H1 (cell line): ENCODE data around the gene HS3ST5. TPM values are rescaled to one million over a fixed set of nuclear protein-coding genes. Genes with fewer than 3 reads are reported as not detected.

ENCODE experiments used
- CHD7 ChIP-seq: fragments of 300-600 bp; sonication (generic); IDR thresholded peaks from 2 replicates; pipeline ENCODE4 v1.7.1; 2012; ENCODE audit warnings: low read length, moderate library complexity, mild to moderate bottlenecking, inconsistent platforms; ENCODE audit not compliant: insufficient replicate concordance
- HDAC2 ChIP-seq, 2 experiments: fragments of 300-600 bp in 1 of 2; sonication (generic) in 1 of 2; IDR thresholded peaks; 2 replicates each; pipeline ENCODE4 v1.6.1; 2011 to 2012; ENCODE audit warnings: low read depth in 2 of 2, low read length in 2 of 2, mild to moderate bottlenecking in 2 of 2, moderate library complexity in 2 of 2, borderline replicate concordance in 1 of 2, inconsistent platforms in 1 of 2
- HDAC6 ChIP-seq: IDR thresholded peaks from one replicate; pipeline ENCODE4 v1.7.1; 2012; ENCODE audit warnings: low read depth, mild to moderate bottlenecking, inconsistent platforms, low read length, moderate library complexity
- NRF1 ChIP-seq: IDR thresholded peaks from 2 replicates; pipeline ENCODE4 v1.6.1; 2011; ENCODE audit warnings: mild to moderate bottlenecking, low read depth, low read length, improper control_type of control experiment
- PHF8 ChIP-seq: fragments of 200-600 bp; sonication (generic); conservative IDR thresholded peaks from 2 replicates; pipeline ENCODE4 v1.7.1; 2012; ENCODE audit warnings: low read depth, mild to moderate bottlenecking, inconsistent platforms, low read length, moderate library complexity
- POU5F1 ChIP-seq: IDR thresholded peaks from 2 replicates; pipeline ENCODE4 v1.6.1; 2011; ENCODE audit warnings: low read depth, mild to moderate bottlenecking, low read length, moderate library complexity
- RXRA ChIP-seq: IDR thresholded peaks from 2 replicates; pipeline ENCODE4 v1.6.1; 2011; ENCODE audit warnings: low read depth, mild to moderate bottlenecking, low read length, moderate library complexity; ENCODE audit not compliant: insufficient read depth
- SIX5 ChIP-seq: IDR thresholded peaks from 2 replicates; pipeline ENCODE4 v1.6.1; 2011; ENCODE audit warnings: mild to moderate bottlenecking, low read depth, low read length
- SP2 ChIP-seq: IDR thresholded peaks from 2 replicates; pipeline ENCODE4 v1.6.1; 2012; ENCODE audit warnings: mild to moderate bottlenecking, low read length, inconsistent platforms
- polyA plus RNA-seq, 7 experiments: library from polyadenylated mRNA; depleted of rRNA in 3 of 7; stranded (reverse) in 5 of 7; unstranded in 2 of 7; fragments of >200 nt in 5 of 7; fragments of 200-250 nt in 2 of 7; gene quantifications; 1 replicate in 5 of 7; 2 replicates in 1 of 7; 4 replicates in 1 of 7; pipeline versions ENCODE4 v1.2.1 to v1.2.3, GENCODE V29; 2011 to 2013; ENCODE audit warnings: missing spikeins in 2 of 7, mixed read lengths in 2 of 7
- total RNA-seq: library from RNA; stranded (reverse); fragmentation: NEBNext Ultra II Directional; extraction: Animal tissue kit (Norgen Biotek cat#: 25700); gene quantifications from 2 replicates; pipeline ENCODE4 v1.2.1, GENCODE V29; 2021

The HS3ST5 gene
- total and polyA plus RNA-seq, 2 of the 8 experiments (the other 6 are each of a cell fraction or from before 2014, with no cell fraction given), result 1.2 to 9.9 TPM

GRCh38 chr6:114101255-114101654 is 241.6 kb downstream of the HS3ST5 start (continued):
- no peak for TF ChIP-seq CHD7
- no peak for TF ChIP-seq POU5F1
- no peak for TF ChIP-seq HDAC6
- TF ChIP-seq SIX5, result no peak
- TF ChIP-seq PHF8, result no peak
- TF ChIP-seq HDAC2 (IDR thresholded peaks at IDR 0.05; ENCODE audit: borderline replicate concordance in 1 of 2, low read depth in 2 of 2, low read length in 2 of 2), result no peak
- TF ChIP-seq NRF1, result no peak
- no peak for TF ChIP-seq SP2
- TF ChIP-seq RXRA, result no peak
